Glomerular visceral epithelial cell (primary cell): ENCODE data around the gene FBLN2.
"Not testable (repeated sequence)": the region's sequence is repeated elsewhere in the genome, so short reads cannot be mapped to it uniquely, and the experiment has no call there.

Experiments used
- DNase-seq: peaks from one replicate; pipeline ENCODE4 v3.0.0-alpha.2; 2016; ENCODE audit errors: extremely low spot score

Gene FBLN2

DNA sequence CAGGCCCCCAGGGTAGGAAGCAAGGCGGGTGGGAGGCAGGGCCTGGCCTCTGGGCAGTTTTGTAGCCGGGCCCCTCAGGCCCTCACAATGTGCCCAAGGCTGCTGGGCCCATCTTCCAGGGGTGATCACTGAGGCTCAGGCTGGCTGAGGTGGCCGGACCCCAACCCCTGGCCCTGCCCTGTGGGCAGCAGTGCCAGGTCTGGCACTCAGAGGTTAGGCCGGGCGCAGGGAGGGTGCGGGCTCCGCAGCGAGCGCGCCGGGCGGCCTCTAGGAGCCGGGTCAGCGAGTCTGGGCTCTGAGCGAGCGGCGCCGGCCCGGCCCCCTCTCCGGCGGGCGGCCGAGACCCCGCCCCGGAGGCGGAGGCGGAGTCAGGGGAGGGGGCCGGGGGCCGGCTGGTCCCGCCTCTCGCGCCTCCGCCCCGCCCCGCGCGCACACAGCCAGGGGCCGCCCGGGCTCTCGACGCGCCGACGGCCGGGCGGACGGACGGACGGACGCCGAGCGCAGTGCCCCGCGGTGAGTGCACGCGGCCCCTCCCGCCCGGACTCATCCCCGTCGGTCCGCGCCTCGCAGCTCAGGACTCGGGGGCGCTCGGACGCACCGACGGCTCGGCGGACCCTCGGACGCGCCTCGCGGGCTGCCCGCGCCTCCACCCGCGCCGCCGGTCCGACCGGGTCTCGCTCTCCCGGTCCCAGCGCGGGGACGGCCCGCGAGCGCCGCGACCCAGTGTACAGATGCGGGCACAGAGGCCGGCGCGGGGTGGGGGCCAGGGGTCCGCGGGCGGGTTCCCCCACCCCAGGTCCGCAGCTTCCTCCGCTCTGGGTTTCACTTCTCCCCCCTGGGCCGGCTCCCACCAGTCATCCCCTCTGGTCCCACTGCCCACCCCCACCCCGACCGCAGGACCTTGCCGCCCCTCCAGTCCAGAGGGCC lies at the start of gene FBLN2:
TSS of gene FBLN2 (plus strand) at position 430 of the 927 bp plus-strand sequence. CDS start 21,231 bp downstream, outside the sequence.
- DNase-seq: no peak

DNA sequence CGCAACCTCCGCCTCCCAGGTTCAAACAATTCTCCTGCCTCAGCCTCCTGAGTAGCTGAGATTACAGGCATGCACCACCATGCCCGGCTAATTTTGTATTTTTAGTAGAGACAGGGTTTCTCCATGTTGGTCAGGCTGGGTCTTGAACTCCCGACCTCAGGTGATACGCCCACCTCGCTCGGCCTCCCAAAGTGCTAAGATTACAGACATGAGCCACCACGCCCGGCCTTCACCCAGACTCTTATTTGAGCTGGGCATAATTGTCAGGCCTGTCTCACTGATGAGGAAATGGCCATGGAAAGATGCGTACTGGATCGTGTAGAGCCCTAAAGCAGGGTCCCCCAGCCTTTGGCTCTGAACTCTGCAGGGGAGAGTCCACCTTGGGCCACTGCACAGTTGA lies 49.7 kb upstream of the FBLN2 start:
- not testable (repeated sequence) for DNase-seq

DNA sequence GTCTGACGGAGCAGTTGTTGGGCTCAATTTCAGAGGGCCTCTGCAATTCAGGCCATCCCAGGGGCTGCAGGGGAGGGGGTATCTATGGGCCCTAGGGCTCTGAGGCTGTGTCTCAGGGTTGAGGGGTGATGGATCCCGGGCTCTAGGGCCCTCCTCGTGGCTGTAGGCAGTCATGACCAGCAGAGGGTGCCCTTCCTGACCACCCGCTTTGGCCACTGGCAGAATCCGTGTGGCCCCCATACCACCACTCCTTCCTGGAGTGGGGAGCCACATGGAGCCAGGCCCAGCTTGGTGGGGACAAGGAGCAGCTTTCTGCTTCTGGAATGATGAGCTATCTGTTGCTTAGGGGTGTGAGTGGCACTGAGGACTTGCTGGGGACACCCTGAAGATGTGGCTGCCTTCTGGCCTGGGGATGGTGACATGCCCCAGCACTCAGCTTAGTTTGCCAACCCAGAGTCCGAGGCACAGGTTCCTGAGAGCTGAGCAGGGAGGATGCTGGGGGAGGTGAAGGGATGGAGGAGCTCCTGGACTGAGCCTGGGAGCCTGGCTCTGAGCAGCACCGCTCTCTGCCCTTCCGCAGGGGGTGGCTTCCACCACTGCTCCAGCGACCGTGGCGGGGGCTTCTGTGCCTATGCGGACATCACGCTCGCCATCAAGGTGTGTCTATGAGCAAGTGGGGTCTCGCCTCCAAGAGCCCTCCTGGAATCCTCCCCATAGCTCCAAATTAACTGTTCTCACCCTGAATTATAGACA lies 48.6 kb upstream of the FBLN2 start:
- DNase-seq: no peak

DNA sequence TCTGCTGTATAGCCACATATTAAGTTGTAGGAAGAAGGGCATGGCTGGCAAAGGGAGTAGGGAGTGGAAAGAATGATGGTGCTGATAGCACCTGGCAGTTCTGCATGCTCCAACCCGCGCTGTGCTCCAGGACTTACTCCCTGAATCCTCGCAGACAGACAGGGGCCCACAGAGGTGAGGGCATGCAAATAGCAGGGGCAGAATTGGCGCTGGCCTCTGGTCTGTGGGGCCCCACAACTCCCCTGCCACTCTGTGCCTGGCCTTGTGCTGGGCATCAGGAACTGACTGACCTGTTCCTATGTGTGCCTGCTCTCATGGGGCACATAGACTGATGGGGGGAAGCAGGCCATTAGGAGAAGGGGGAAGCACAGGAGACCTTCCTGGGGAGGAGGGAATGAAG lies 47.9 kb upstream of the FBLN2 start:
- DNase-seq: no peak

DNA sequence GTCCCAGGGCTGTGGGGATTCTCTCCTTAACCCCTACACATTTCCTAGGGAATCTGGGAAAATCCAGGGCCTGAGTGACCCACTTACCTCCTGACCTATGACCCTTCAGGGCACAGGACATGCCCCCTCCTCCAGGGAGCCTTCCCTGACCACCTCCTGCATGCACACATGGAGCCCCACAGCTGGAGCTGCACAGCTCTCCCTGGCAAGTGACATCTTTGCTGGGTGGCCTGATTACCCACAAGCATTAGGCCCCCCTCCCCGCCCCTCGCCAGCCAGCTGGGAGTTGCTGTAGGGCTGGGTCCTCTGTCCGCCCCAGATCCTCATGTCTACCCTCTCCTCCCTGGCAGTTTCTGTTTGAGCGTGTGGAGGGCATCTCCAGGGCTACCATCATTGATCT lies 47.4 kb upstream of the FBLN2 start:
- no peak for DNase-seq

DNA sequence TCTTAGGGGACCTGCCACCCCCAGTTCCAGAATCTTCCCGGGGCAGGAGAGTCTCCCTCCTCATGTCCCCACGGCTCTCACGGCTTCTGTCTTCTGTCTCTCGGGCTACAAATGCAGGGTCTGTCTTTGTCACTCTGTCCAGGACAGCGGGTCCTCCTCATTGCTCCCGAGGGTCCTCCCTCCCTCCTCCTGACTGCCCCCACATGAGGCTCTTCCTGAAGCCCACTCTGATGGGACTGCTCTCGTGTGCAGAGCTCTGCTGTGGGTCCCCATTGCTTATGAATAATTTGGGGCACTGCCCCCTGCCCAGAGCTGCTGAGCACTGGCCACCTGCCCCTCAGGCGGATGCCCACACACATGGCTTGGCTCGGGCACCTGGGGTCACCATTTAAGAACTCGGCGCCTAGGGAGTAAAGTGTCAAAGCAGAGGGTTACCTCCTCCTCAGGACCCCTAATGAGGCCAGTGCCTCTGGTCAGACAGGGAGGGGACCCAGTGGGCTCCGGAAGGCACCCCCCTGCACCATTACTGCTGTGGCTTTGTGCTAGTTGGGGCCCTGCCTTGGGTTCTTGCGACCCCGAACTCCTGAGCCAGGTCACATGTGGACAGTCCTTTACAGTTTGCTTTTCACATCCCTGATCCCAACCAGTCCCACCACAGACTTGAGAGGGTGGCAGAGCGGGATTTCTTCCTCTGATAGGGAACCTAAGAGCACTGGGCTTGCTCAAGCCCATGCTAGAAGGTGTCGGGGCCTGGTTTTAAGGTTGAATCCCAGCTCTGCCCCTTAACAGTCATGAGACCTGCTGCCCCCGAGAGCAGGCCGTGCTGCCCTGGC lies 46.8 kb upstream of the FBLN2 start:
- no peak for DNase-seq

DNA sequence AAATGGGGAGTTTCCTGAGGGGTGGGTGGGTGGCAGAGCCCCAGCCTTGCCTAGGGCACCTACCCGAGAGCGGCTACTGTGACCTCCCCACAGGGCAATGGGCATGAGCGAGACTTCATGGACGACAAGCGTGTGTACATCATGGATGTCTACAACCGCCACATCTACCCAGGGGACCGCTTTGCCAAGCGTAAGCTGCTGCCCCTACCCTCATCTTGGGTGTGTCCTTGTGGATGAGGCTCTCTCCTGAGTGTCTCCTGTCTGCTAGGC lies 46.2 kb upstream of the FBLN2 start:
- no peak for DNase-seq

DNA sequence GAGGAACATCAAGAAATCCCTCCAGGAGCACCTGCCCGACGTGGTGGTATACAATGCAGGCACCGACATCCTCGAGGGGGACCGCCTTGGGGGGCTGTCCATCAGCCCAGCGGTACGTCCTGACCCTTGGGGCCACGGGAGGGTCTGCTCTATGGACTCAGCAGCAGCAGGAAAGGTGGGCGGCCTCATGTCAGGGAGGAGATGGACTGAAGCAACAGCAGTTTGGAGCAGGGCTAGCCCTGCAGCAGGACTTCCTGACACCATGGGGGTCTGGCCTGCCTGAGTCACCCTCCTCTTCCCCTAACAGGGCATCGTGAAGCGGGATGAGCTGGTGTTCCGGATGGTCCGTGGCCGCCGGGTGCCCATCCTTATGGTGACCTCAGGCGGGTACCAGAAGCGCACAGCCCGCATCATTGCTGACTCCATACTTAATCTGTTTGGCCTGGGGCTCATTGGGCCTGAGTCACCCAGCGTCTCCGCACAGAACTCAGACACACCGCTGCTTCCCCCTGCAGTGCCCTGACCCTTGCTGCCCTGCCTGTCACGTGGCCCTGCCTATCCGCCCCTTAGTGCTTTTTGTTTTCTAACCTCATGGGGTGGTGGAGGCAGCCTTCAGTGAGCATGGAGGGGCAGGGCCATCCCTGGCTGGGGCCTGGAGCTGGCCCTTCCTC lies 44.6 kb upstream of the FBLN2 start:
- no peak for DNase-seq

DNA sequence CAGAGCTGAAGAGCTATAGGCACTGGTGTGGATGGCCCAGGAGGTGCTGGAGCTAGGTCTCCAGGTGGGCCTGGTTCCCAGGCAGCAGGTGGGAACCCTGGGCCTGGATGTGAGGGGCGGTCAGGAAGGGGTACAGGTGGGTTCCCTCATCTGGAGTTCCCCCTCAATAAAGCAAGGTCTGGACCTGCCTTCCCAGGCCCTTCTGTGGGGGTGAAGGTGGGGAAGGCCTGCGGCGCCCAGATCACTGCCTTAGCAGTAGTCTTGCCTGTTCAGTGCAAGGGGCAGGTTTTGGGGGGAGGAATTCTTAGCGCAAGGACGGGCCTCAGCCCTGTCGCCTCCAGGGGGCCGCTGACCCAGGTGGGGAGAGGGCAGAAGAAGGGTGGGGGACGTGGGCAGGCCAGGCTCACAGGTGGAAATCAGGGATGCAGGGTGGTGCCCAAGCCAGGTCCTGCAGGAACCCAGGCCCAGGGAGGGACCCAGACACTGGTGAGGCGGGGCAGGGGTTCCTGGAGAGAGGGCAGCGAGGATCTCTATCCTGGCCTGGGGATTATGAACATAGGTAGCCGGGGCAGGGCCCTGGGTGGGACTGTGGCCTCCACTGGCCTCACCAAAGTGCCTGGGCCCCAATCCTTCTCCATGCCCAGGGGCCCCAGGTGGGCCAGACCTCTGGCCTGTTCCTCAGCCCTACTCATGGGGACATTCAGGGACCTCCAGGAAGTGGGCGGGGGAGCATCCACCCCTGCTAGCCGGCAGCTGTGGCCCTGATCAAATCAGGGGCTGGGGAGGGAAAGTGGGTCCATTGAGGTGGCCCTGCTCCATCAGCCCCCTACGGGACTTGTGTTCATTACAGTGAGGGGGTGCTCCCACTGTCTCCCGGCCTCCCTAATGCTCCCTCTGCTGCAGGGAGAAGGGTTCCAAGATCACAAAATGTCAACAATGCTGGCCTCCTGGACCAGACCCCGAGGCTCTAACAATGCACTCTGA lies 43.5 kb upstream of the FBLN2 start:
- DNase-seq: no peak

DNA sequence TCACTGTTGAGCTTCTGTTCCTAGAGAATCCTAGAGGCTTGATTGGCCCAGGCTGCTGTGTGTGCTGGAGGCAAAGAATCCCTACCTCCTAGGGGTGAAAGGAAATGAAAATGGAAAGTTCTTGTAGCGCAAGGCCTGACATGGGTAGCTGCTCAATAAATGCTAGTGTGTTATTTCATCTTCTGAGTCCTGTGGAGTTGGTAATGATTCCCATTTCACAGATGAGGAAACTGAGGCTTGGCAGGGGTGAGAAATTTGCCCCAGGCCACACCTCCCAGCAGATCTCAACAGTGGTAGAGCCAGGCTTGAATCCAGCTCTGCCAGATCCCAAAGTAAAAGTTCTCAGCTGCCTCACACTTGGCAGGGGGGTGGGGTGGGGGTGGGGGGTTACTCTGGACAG lies 42.7 kb upstream of the FBLN2 start:
- no peak for DNase-seq

DNA sequence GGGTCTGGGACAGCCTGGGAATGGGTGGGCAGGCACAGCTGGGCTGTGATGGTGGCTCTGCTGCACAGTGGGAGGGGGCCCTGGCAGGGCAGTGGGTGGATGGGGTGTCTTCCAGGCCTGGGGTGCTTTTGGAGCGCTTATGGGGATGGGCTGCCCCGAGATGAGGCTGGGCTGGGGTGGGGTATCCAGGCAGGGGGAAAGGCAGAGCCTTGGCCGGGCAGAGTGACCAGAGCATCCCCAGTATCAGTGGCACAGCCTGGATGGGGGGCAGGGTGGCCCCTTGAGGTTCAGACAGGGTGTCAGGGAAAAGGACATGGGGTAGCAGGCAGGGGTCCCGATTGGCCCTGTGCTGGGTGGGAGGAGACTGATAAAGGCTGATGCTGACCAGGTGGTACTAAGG lies 42.2 kb upstream of the FBLN2 start:
- no peak for DNase-seq

DNA sequence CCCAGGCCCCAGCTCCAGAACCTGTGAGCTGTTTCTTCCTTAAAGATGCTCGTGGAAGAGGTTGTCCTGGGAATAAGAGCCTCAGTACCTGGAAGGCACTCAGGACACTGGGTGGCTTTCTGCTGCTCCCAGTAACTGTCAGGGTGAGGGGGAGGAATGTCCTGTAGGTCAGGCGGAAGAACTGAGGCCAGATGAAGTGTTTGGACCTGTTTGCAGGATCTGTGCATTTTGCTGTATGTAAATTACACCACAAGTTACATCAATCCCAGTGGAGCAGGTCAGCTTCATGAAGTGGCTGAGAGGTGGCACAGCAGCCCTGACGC lies 41.7 kb upstream of the FBLN2 start:
- no peak for DNase-seq

DNA sequence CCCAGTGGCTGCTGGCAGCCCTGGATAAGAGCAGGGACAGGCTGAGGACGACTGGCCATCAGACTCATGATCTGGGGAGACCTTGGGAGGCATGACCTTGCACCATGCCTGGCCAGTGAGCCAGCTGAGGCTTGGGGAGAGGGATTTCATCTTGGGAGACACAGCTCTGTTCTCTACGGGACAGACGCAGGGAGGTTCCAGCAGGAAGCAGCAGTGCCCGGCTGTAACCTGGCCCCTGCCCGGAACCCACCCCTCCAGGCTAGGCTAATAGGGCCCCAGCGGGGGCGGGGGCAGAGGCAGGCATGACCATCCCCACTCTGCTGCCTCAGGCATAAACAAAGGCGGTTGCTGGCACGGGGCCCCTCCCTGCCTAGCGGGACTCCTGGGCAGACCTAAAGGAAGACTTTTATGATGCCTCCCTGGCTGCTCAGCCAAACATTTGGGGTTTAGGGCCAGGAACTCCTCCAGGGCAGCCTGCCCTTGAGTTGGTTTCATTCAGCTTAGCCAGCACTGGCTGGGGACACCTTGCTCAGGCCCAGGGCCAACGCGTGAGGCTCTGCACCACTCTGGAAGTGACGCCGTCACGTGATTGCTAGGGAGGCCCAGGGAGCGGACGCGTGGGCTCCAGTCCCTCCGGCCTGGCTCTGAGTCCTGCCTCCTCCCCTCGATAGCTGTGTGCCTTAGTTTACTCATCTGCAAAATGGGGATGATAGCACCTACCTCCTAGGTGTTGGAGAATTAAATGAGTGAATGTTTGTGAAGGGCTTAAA lies 41.2 kb upstream of the FBLN2 start:
- no peak for DNase-seq

DNA sequence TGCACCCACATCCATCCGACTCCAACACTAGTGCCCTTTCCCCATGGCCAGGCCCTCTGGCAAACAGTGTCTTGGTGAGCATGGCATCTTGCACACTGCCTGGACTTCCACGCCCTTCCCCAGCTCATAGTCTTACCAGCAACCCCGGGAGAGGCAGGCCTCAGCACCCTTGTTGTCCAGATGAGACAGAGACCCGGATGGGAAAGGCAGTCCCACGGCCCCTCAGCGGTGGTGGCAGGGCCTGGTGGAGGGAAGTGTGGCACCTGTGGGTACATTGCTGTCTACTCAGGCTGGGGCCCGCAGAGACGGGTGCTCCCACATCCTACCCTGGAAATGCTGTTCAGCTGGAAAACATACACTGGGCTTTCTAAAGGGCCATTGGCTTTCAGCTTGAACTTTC lies 40.4 kb upstream of the FBLN2 start:
- DNase-seq: no peak

DNA sequence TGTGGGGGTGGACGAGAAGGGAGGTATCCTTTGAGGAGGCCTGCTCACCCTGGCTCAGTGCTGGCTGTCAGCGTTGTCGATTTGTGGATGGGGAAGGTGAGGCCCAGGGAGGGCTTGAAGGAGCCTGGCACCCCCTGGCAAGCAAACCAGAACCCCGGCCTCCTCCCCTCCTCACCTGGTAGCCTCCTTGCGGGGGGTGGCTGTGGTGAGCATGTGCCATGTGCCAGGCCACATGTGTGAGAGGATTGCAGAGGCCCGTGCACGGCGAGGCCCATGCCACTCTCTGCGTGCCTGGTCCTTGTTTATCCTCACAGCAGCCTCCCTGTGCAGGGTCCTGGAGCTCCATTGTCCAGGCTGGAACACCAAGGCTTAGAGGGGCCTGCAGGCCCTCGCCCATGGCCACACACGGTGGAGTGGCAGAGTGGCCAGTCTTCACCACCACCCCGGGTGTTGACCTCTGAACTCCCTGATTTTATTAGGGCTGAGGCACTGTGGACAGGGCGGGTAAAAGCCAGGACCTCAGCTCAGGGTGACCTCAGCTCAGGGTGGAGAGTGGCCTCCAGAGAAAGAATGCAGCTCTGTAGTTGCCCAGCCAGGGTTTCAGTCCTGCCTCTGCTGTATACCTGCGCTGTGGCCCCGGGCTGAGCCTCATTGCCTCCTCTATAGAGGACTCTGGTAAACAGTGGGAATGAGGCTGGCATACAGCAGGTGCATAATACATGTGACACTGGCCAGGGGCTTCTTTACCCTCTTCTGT lies 39.7 kb upstream of the FBLN2 start:
- no peak for DNase-seq

DNA sequence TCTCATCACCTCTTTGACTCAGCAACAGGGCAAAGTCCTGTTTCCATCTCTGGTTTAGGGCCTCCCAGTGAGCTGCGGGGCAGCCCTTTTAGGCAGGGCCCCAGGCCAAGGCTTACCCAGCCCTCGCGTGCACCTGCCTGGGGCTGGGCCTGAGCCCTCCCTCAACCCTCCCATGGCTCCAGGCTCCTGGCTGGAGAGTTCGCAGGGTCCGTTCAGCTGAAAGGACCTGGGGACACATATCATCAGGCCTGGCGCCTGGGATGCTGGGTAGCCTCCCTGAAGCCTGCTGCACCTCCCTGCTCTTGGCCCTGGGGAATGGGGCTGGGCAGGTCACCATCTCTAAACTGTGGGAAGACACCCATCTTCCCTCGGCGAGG lies 39.1 kb upstream of the FBLN2 start:
- DNase-seq: no peak

DNA sequence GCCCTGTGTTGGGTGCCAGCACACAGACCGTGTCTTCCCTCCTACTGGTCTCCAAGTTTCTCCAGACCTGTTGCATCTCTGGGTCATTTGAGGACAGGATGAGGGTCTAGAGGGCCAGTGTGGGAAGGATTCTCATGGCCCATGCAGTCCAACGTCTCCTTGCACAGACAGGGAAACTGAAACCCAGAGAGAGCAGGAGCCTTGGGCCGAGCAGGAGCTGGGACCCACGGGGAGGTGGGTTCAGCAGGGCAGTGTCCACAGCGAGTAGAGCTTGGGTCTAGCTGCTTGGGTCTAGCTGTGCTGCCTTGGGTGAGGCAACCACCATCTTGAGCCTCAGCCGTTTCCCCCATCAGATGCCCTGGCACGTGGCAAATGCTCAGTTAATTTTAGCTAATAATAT lies 36.5 kb upstream of the FBLN2 start:
- no peak for DNase-seq

DNA sequence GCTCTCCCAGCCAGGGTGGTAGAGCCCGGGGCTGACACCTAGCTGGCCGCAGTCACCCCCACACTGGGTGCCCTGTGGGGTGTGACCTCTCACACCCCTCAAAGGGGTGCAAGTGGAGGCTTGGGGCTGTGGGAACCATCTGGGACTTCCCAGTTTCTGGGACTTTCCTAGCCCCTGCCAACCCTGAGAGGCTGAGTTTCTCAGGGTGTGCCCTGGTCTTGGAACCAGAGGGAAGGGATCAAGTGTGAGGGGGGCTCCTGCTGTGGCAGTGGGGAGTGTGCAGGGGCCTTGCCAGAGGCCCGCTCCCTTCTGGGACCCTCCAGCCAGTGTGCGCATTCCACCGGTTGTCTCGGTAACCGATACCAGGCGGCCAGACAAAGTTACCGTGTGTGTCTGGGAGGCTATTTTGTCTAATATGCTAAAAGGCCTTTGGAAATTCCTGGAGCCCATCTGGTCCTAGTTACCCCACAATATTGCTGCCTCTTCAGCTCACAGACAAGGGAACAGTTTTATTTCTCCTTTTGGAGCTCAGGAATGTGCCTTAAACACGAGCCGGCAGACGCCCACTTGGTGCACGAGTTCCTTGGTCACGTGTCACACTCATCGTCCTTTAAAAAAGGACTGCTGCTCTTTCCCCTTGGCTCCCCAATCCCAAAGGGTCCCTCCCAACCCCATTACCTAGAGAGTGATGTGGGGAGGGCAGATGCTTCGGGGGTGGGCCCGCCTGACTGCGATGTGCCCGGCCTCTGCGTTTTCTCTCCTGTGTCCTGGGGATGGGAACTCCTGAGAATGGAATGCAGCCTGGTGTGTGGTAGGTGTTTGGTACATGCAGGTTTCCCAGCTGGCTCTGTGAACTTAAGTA lies 35.6 kb upstream of the FBLN2 start:
- no peak for DNase-seq
